GM21528 (cell line): ENCODE results near the gene BTBD10.

Source experiments
- ATAC-seq: cut with Tn5 transposase; IDR thresholded peaks from one replicate; pipeline ENCODE4 v1.9.1; 2021; ENCODE audit warnings: mild to moderate bottlenecking, moderate library complexity; ENCODE audit not compliant: unreplicated experiment, low FRiP score

BTBD10 gene

GRCh38 chr11:13376838-13377237, 86.2 kb downstream of the BTBD10 start:
- ATAC-seq: no peak

GRCh38 chr11:13376402-13376801, 86.6 kb downstream of the BTBD10 start:
- ATAC-seq: no peak

- no peak for ATAC-seq
These were observed 87.2 kb downstream of the BTBD10 start for GRCh38 chr11:13375798-13376197.

- ATAC-seq: no peak
These were observed 89.8 kb downstream of the BTBD10 start for GRCh38 chr11:13373216-13373615.

GRCh38 chr11:13368041-13368446, 95.0 kb downstream of the BTBD10 start:
- no peak for ATAC-seq

GRCh38 chr11:13367115-13367514, 95.9 kb downstream of the BTBD10 start:
- ATAC-seq: no peak

- ATAC-seq: no peak
These were observed 96.6 kb downstream of the BTBD10 start for GRCh38 chr11:13366266-13367026.

- no peak for ATAC-seq
These were observed 98.6 kb downstream of the BTBD10 start for GRCh38 chr11:13364388-13364787.

- no peak for ATAC-seq
These were observed 100.4 kb downstream of the BTBD10 start for GRCh38 chr11:13362596-13363109.

- ATAC-seq: no peak
These were observed 104.3 kb downstream of the BTBD10 start for GRCh38 chr11:13358596-13359270.

- no peak for ATAC-seq
These were observed 105.8 kb downstream of the BTBD10 start for GRCh38 chr11:13357232-13357631.

GRCh38 chr11:13355191-13355590, 107.8 kb downstream of the BTBD10 start:
- no peak for ATAC-seq

GRCh38 chr11:13354335-13354734, 108.7 kb downstream of the BTBD10 start:
- no peak for ATAC-seq

- ATAC-seq: no peak
These were observed 110.3 kb downstream of the BTBD10 start for GRCh38 chr11:13352711-13353110.

- no peak for ATAC-seq
These were observed 113.4 kb downstream of the BTBD10 start for GRCh38 chr11:13349581-13349980.

- no peak for ATAC-seq
These were observed 114.0 kb downstream of the BTBD10 start for GRCh38 chr11:13349046-13349445.

- ATAC-seq: peak; percentile 35
These were observed 114.7 kb downstream of the BTBD10 start for GRCh38 chr11:13348305-13348704.

- no peak for ATAC-seq
These were observed 115.1 kb downstream of the BTBD10 start for GRCh38 chr11:13347901-13348300.

- no peak for ATAC-seq
These were observed 116.6 kb downstream of the BTBD10 start for GRCh38 chr11:13346470-13346869.

- ATAC-seq: no peak
These were observed 118.2 kb downstream of the BTBD10 start for GRCh38 chr11:13344818-13345217.

- ATAC-seq: peak; percentile 50
These were observed 118.9 kb downstream of the BTBD10 start for GRCh38 chr11:13343931-13344717.
